H7 (cell line): ENCODE data around the gene SMARCD1. TPM values are rescaled to one million over a fixed set of nuclear protein-coding genes. Genes with fewer than 3 reads are reported as not detected.

ENCODE experiments used
- DNase-seq: peaks from one replicate; pipeline ENCODE4 v3.0.0; 2012
- H3K27me3 ChIP-seq: 2 replicates; pipeline ENCODE4 v1.6.0; 2011; ENCODE audit warnings: mild to moderate bottlenecking, low read length; ENCODE audit not compliant: control insufficient read depth, insufficient read depth
- H3K36me3 ChIP-seq: replicated peaks from 2 replicates; pipeline ENCODE4 v1.5.1; 2011; ENCODE audit warnings: low read length; ENCODE audit not compliant: control insufficient read depth, insufficient read depth
- H3K4me3 ChIP-seq: 2 replicates; pipeline ENCODE4 v1.5.1; 2011; ENCODE audit warnings: low read depth, mild to moderate bottlenecking, control low read depth, low read length, moderate library complexity; ENCODE audit not compliant: insufficient read depth
- total RNA-seq: library from RNA; depleted of rRNA; stranded (reverse); fragments of >200 nt; shearing (Covaris generic); gene quantifications from 2 replicates; pipeline ENCODE4 v1.2.3, GENCODE V29; 2014

SMARCD1 gene
- total RNA-seq, 1 experiment from 2014 or later, result 182 TPM

DNA sequence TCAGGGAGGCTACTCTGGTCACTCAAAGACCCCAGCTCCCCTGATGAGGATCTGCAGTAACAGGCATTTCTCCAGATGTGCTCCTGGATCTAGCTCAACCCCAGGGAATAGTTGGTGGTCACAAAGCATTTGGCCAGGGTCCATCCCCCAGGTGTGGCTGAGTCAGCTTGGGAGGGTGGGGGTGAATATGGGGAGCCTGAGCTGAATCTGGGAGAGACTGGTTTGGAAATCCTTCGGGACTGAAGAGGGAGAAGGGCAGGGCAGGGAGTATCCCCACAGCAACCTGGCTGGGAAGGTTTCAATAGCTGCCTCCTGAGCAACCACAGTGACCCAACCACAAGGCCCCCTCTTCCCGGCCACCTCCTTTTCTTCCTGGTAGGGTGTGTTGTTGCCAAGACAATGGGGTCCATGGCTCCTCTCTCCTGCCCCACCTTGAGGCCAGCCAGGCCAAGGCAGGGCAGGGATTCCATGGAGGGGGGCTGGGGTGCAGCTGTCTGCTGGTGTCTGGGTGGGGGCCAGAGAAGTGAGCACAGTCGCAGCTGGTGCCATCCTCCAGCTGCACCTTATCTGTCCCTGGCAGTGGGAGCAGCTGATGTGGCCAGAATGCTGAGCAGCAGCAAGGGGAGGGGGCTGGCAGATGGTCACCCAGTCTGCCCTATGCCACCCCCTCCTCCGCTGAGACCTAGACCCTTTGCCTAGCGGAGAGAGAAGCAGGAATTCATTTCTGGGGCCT, 22.2 kb upstream of the SMARCD1 start:
- Histone ChIP-seq H3K27me3 (peaks cover 32% of the 10 kb centered on the region), H3K4me3 (no peak overlapping the region), H3K36me3 (no peaks in the 10 kb centered on the region)
- peak; percentile 40 for DNase-seq

DNA sequence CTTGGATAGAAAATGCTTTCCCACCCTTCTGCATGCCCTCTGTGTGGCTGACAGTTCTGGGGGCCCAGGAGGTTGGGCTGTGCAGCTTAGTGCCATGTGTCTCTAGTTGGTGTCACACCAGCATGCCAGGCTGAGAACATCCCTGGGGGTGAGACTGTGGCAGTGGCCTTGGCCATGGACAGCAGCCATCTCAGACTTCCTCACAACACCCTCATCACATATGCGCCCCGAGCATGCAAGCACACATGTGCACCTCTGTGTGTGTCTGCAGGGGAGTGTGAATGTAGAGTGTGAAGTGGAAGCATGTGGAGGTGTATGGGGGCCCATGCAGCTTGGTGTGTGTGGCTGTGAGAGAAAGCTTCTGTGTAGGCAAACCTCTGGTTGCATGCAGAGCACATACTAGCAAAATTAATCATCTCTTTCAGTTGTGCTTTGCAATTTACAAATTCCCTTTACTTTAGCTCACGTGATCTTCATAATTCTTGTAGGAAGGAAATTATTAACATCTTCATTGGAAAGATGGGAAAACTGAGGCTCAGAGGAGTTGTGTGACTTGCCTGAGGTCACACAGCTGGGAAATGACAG, 19.3 kb upstream of the SMARCD1 start:
- Histone ChIP-seq H3K4me3 (no peak overlapping the region), H3K36me3 (no peaks in the 10 kb centered on the region), H3K27me3 (peaks cover 11% of the 10 kb centered on the region)
- DNase-seq, result no peak

DNA sequence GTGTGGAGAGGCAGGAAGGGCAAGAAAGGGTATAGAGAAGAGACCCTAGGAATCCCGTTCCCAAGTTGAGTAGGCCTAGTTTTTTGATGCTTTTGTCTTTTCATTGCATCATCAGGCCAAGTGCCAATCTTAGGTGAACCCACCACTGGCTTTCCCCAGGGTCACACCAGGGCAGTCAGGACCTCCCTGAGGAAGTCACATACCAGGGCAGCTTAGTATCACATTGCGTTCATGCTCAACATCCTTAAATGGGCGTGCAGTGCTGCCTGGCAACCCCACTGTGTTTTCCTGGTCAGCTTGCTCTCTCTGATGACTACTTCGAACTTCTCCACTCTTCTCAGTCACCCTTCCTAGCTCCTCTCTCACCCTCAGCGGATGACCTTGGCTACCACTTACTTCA, 18.7 kb upstream of the SMARCD1 start:
- Histone ChIP-seq H3K36me3 (no peaks in the 10 kb centered on the region), H3K27me3 (peaks cover 6% of the 10 kb centered on the region), H3K4me3 (no peak overlapping the region)
- DNase-seq, result peak; percentile 75

DNA sequence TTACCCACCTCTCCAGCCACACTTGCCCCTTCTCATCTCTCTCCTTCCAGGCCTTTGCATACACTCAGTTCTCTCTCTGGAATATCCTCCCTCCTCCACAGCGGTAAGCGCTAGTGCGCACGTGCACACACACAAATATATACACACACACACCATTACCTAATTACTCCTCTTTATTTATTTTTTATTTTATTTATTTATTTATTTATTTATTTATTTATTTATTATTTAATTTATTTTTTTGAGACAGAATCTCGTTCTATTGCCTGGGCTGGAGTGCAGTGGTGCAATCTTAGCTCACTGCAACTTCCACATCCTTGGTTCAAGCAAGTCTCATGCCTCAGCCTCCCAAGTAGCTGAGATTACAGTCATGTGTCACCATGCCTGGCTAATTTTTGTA, 16.1 kb upstream of the SMARCD1 start:
- H3K36me3 ChIP-seq, result no peaks in the 10 kb centered on the region
- no peak overlapping the region for H3K4me3 ChIP-seq
- H3K27me3 ChIP-seq, result no peaks in the 10 kb centered on the region; the same call in 1 of the 2 replicates
- DNase-seq, result no peak

DNA sequence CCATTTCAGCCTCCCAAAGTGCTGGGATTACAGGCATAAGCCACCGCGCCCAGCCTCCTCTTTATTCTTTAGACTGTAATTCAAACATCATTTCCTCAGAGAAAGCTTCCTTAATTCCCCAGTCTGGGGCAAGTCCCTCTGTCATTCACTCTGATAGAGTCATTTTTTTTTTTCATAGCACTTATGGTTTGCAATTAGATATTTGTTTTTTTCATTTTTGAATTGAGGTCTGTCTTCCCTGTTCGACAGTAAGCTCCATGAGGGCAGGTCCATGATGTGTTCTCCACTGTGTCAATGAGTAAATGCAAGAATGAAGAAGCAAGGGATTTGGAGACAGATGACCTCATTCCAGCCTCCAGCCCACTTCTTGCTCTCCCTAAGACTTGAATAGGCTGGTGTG, 15.6 kb upstream of the SMARCD1 start:
- no peak for DNase-seq
- Histone ChIP-seq H3K4me3 (no peak overlapping the region), H3K27me3 (no peaks in the 10 kb centered on the region; the same call in 1 of the 2 replicates), H3K36me3 (no peaks in the 10 kb centered on the region)

DNA sequence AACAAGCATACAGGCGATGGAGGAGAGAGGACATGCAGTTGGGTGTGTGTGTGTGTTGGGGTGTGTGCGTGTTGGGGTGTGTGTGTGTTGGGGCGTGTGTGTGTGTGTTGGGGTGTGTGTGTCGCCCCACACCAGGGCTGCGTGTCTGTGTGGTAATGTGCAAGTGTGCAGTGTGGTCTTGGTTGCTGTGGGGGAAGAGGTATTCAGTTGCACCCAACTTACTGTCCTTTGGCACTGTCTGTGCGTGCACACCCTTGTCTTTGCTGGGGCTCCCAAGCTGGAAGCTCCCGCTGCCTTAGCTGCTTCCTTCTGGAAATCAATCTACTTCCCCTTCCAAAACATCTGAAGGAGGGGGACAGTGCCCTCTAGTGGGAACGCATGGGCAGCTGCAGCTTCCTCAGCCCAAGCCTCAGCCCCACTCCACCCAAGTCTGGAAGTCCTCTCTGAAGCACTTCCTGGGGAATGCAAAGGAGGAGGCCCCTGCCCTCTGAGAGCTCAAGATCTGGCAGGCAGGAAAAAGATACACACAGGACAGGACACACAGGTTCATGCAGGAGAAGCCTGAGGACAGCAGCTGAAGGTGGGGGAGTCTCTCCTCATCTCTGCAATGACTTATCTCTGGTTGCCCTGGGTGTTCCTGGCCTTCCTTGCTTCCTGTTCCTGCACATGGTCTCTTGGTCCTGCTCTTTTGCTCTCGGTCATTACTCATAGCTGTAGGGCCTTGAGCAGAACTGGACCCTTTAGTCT, 14.7 kb upstream of the SMARCD1 start:
- Histone ChIP-seq H3K27me3 (no peaks in the 10 kb centered on the region), H3K4me3 (no peak overlapping the region), H3K36me3 (no peaks in the 10 kb centered on the region)
- DNase-seq, result peak; percentile 86

DNA sequence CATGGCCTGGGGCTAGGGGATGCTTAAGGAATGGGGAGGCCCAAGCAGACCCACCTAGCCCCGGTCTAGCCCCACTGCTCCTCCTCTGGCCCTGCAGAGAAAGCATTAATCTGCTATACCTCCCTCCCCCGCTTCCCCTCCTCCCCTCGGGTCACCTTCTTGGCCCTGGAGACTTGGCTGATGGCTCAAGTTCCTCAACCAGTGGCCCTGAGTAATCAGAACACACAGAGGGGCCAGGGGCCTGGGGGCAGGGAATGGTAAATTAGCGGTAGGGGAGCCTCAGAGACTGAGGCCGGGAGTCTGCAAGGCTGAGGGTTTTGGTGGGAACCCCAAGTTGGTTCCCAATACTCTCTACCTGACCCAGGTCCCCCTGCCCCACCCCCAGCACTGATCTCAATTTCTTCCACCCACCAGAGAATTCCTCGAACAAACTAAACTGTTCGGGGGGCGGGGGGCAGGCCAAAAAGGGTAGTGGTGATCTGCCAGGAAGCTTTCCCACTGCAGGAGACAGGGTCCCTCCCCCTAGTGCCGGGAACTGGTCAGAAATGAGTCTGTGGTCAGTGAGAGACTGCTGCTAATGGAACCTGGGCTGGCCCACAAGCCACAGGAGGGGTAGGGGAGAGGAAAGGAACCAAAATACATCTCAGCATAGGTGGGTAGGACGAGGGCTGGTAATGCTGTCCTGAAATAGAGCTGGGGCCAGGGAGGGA, 12.8 kb upstream of the SMARCD1 start:
- H3K36me3 ChIP-seq, result no peaks in the 10 kb centered on the region
- H3K4me3 ChIP-seq, result no peak overlapping the region
- no peak for DNase-seq
- H3K27me3 ChIP-seq, result no peaks in the 10 kb centered on the region

DNA sequence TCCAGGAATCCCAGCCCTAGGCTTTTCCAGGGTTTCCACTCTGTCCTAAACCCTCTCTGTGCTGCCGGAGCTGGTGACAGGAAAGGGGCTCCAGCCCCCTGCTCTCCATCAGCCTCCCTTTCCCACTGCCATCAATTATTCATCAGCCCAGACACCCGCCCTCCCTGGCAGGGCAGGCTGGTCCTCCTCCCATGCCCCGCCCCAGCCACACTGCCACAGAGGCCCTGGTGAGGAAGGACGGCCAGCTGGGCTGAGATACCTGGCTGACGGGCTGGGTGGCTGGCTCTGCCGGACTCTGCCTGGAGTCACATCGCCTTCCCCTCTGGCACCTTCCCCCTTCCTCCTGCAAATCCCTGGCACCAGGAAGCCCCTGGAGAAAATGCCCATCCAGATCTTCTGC, 11.9 kb upstream of the SMARCD1 start:
- H3K27me3 ChIP-seq, result no peaks in the 10 kb centered on the region
- DNase-seq, result no peak
- no peak overlapping the region for H3K4me3 ChIP-seq
- no peaks in the 10 kb centered on the region for H3K36me3 ChIP-seq

DNA sequence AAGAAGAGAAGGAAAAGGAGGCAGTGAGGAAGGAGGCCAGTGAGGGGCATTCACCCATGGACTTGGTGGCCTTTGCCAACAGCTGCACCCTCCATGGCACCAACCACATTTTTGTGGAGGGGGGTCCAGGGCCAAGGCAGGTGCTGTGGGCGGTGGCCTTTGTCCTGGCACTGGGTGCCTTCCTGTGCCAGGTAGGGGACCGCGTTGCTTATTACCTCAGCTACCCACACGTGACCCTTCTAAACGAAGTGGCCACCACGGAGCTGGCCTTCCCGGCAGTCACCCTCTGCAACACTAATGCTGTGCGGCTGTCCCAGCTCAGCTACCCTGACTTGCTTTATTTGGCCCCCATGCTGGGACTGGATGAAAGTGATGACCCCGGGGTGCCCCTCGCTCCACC, 11.4 kb upstream of the SMARCD1 start:
- Histone ChIP-seq H3K27me3 (no peaks in the 10 kb centered on the region; the same call in 1 of the 2 replicates), H3K36me3 (no peaks in the 10 kb centered on the region), H3K4me3 (no peak overlapping the region)
- DNase-seq, result no peak

DNA sequence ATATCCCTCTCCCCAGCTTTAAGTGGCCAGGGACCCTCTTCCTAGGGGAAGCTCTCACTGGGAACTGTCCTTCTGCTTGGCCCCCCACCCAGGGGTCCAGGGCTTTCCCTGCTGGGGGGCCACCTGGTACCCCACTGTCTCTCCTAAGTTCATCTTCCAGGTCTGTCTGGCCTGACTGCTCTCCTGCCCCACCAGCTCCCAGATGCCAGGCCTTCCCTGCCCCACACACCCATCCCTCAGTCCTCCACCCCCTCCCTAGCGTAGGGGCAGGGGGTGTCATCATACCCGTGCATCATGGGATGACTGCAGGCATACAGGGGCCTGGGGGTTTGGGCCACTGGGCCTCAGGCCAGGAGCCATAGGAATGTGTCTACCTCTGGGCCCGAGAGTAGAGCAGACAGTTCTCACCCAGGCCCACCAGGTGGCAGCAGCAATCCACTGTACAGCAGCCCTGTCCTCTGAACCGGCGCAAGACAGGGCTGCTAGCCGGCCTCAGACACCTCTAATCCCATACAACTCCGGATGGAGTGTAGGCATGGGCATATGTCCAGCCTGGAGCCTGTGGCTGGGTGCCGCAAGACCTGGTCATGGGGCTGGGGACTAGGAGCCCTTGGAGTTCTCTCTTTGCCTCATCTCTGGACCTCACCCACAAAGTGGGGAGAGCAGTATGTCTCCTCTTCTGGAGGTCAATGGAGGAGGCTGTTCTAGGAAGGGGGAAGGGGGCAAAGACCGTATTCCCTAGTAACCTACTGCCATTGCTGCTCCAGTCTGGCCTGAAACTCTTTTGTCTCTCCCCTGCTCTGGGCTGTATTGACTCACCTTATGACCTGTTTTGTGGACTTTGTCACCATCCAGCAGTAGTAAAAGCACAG, 10.0 kb upstream of the SMARCD1 start:
- Histone ChIP-seq H3K27me3 (peaks cover 8% of the 10 kb centered on the region), H3K36me3 (no peaks in the 10 kb centered on the region), H3K4me3 (no peak overlapping the region)
- DNase-seq, result peak; percentile 93

DNA sequence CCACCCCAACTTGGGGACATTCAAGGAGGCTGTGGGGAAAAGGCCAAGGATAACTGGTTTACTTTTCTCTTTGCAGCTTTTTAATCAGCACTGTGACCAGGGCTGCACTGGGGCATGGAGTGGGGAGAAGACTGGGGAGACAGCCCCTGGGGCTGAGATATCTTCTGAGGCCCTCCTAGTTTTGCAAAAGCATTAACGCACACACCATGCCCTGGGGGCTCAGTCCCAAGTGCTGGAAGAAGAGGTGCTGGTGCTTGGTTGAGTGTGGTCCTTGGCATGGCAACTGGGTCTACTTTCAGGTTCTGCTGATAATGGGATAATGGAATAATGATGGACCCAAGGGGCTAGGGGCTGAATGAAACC, 9.4 kb upstream of the SMARCD1 start:
- DNase-seq, result no peak
- H3K27me3 ChIP-seq, result peaks cover 14% of the 10 kb centered on the region

DNA sequence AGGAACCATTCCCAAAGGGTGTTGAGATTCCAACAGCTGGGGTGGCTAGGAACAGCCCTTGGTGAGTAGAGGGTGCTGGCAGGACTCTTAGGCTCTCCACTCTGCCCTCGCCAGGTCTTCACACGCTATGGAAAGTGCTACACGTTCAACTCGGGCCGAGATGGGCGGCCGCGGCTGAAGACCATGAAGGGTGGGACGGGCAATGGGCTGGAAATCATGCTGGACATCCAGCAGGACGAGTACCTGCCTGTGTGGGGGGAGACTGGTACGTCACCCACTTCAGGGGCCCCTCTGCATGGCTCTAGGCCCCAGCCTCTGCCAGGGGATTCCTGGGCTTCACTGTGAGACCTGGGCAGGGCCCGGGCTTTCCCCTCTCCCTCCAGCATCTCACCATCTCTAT, 8.0 kb upstream of the SMARCD1 start:
- Histone ChIP-seq H3K4me3 (no peak overlapping the region), H3K27me3 (peaks cover 26% of the 10 kb centered on the region), H3K36me3 (no peaks in the 10 kb centered on the region)
- no peak for DNase-seq

More for the DNA sequence above, 9.4 kb upstream of the SMARCD1 start:
- no peaks in the 10 kb centered on the region for H3K36me3 ChIP-seq
- H3K4me3 ChIP-seq, result no peak overlapping the region

DNA sequence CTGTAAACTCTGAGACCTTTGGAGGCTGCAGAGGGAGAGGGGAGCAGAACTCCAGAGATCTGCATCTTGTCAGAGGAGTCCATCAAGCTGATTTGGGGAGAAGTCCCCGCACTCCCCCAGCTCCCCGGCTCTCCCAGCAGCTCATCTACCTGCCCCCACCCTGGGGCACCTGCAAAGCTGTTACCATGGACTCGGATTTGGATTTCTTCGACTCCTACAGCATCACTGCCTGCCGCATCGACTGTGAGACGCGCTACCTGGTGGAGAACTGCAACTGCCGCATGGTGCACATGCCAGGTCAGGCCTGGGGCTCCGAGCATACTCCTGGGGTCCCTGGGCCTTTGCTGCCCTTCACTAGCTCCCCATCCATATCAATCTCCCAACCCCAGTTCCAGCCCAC, 6.9 kb upstream of the SMARCD1 start:
- DNase-seq, result no peak
- Histone ChIP-seq H3K27me3 (peaks cover 30% of the 10 kb centered on the region), H3K4me3 (no peak overlapping the region)

DNA sequence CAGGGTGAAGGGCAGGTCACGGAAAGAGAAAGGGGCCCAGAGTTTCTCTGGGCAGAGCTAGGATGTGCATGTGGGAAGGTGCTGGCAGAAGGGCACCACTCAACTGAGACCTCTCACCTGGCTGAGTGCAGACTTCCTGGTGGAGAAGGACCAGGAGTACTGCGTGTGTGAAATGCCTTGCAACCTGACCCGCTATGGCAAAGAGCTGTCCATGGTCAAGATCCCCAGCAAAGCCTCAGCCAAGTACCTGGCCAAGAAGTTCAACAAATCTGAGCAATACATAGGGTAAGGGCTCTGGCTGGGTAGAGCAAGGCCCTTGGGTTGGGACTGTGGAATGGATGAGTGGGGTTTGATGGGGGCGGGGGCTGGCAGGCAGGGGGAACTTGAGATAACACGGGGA, 5.4 kb upstream of the SMARCD1 start:
- Histone ChIP-seq H3K36me3 (no peaks in the 10 kb centered on the region), H3K27me3 (peaks cover 30% of the 10 kb centered on the region), H3K4me3 (no peak overlapping the region)
- no peak for DNase-seq

More for the DNA sequence above, 6.9 kb upstream of the SMARCD1 start:
- no peaks in the 10 kb centered on the region for H3K36me3 ChIP-seq
